GM12801 (cell line): ENCODE data around the gene CACNB4.

Experiments used
- CTCF ChIP-seq: IDR thresholded peaks from one replicate; pipeline ENCODE4 v1.5.1; 2011; ENCODE audit warnings: control low read depth; ENCODE audit not compliant: insufficient read length; ENCODE audit errors: extremely low read depth

The CACNB4 gene

GRCh38 chr2:151899156-151899555 is 199.7 kb downstream of the CACNB4 start:
- TF ChIP-seq CTCF = no peak

GRCh38 chr2:151891566-151892194 is 207.2 kb downstream of the CACNB4 start:
- TF ChIP-seq CTCF = no peak

- TF ChIP-seq CTCF = no peak
Observed at GRCh38 chr2:151887164-151887563, 211.7 kb downstream of the CACNB4 start.

- no peak for TF ChIP-seq CTCF
Observed at GRCh38 chr2:151886241-151886640, 212.6 kb downstream of the CACNB4 start.

GRCh38 chr2:151882786-151883445 is 215.9 kb downstream of the CACNB4 start:
- no peak for TF ChIP-seq CTCF

GRCh38 chr2:151881342-151881741 is 217.5 kb downstream of the CACNB4 start:
- no peak for TF ChIP-seq CTCF

- no peak for TF ChIP-seq CTCF
Observed at GRCh38 chr2:151880586-151880985, 218.3 kb downstream of the CACNB4 start.
